IPS-15b (cell line): ENCODE measurements around the gene CACNA2D4.

Source experiments
- H3K27me3 ChIP-seq: one replicate; pipeline ENCODE4 v1.6.1; 2013; ENCODE audit warnings: low read length; ENCODE audit not compliant: control insufficient read depth, insufficient read depth
- H3K36me3 ChIP-seq: one replicate; pipeline ENCODE4 v1.6.1; 2013; ENCODE audit warnings: low read length; ENCODE audit not compliant: control insufficient read depth, insufficient read depth
- H3K4me1 ChIP-seq: one replicate; pipeline ENCODE4 v1.6.1; 2013; ENCODE audit warnings: mild to moderate bottlenecking, low read length; ENCODE audit not compliant: control insufficient read depth, insufficient read depth
- H3K4me3 ChIP-seq: one replicate; pipeline ENCODE4 v1.5.1; 2013; ENCODE audit warnings: low read depth, low read length
- H3K9ac ChIP-seq: one replicate; pipeline ENCODE4 v1.6.1; 2013; ENCODE audit warnings: low read depth, mild to moderate bottlenecking, low read length
- H3K9me3 ChIP-seq: one replicate; pipeline ENCODE4 v1.6.1; 2013; ENCODE audit warnings: mild to moderate bottlenecking, low read length; ENCODE audit not compliant: control insufficient read depth, insufficient read depth

Gene CACNA2D4

GRCh38 chr12:1830401-1830845, 88.0 kb downstream of the CACNA2D4 start:
- Histone ChIP-seq H3K4me3 (no peak overlapping the region), H3K9ac (no peak overlapping the region), H3K9me3 (no peaks in the 10 kb centered on the region), H3K4me1 (no peaks in the 10 kb centered on the region), H3K27me3 (peaks cover 2% of the 10 kb centered on the region), H3K36me3 (no peaks in the 10 kb centered on the region)

- Histone ChIP-seq H3K27me3 (peaks cover 2% of the 10 kb centered on the region), H3K9ac (no peak overlapping the region), H3K36me3 (no peaks in the 10 kb centered on the region), H3K4me1 (no peaks in the 10 kb centered on the region), H3K4me3 (no peak overlapping the region), H3K9me3 (no peaks in the 10 kb centered on the region)
Observed at GRCh38 chr12:1829306-1829900, 89.0 kb downstream of the CACNA2D4 start.

- Histone ChIP-seq H3K9me3 (no peaks in the 10 kb centered on the region), H3K4me3 (no peak overlapping the region), H3K4me1 (no peaks in the 10 kb centered on the region), H3K9ac (no peak overlapping the region), H3K36me3 (no peaks in the 10 kb centered on the region), H3K27me3 (peaks cover 2% of the 10 kb centered on the region)
Observed at GRCh38 chr12:1828856-1829255, 89.6 kb downstream of the CACNA2D4 start.

GRCh38 chr12:1827826-1828805, 90.3 kb downstream of the CACNA2D4 start:
- H3K36me3 ChIP-seq = no peaks in the 10 kb centered on the region
- H3K4me1 ChIP-seq = no peaks in the 10 kb centered on the region
- H3K9ac ChIP-seq = no peak overlapping the region
- peaks cover 2% of the 10 kb centered on the region for H3K27me3 ChIP-seq
- no peak overlapping the region for H3K4me3 ChIP-seq
- no peaks in the 10 kb centered on the region for H3K9me3 ChIP-seq

- Histone ChIP-seq H3K9me3 (no peaks in the 10 kb centered on the region), H3K27me3 (peaks cover 2% of the 10 kb centered on the region), H3K36me3 (no peaks in the 10 kb centered on the region), H3K9ac (no peak overlapping the region), H3K4me1 (no peaks in the 10 kb centered on the region), H3K4me3 (no peak overlapping the region)
Observed at GRCh38 chr12:1826867-1827705, 91.4 kb downstream of the CACNA2D4 start.

- no peaks in the 10 kb centered on the region for H3K4me1 ChIP-seq
- H3K27me3 ChIP-seq = peaks cover 3% of the 10 kb centered on the region
- no peaks in the 10 kb centered on the region for H3K36me3 ChIP-seq
- no peaks in the 10 kb centered on the region for H3K9me3 ChIP-seq
- no peak overlapping the region for H3K9ac ChIP-seq
- no peak overlapping the region for H3K4me3 ChIP-seq
Observed at GRCh38 chr12:1826401-1826800, 92.1 kb downstream of the CACNA2D4 start.

GRCh38 chr12:1825382-1826102, 92.9 kb downstream of the CACNA2D4 start:
- Histone ChIP-seq H3K27me3 (peaks cover 12% of the 10 kb centered on the region), H3K4me3 (no peak overlapping the region), H3K9ac (no peak overlapping the region), H3K4me1 (no peaks in the 10 kb centered on the region), H3K9me3 (no peaks in the 10 kb centered on the region), H3K36me3 (no peaks in the 10 kb centered on the region)

- H3K9me3 ChIP-seq = no peaks in the 10 kb centered on the region
- no peak overlapping the region for H3K4me3 ChIP-seq
- no peak overlapping the region for H3K9ac ChIP-seq
- peaks cover 23% of the 10 kb centered on the region for H3K27me3 ChIP-seq
- no peaks in the 10 kb centered on the region for H3K36me3 ChIP-seq
- H3K4me1 ChIP-seq = no peaks in the 10 kb centered on the region
Observed at GRCh38 chr12:1823237-1823636, 95.2 kb downstream of the CACNA2D4 start.

- Histone ChIP-seq H3K36me3 (no peaks in the 10 kb centered on the region), H3K4me3 (no peak overlapping the region), H3K27me3 (peaks cover 23% of the 10 kb centered on the region), H3K4me1 (no peaks in the 10 kb centered on the region), H3K9ac (no peak overlapping the region), H3K9me3 (no peaks in the 10 kb centered on the region)
Observed at GRCh38 chr12:1822699-1823098, 95.8 kb downstream of the CACNA2D4 start.

- H3K27me3 ChIP-seq = peaks cover 23% of the 10 kb centered on the region
- no peak overlapping the region for H3K9ac ChIP-seq
- H3K4me1 ChIP-seq = no peaks in the 10 kb centered on the region
- H3K36me3 ChIP-seq = no peaks in the 10 kb centered on the region
- H3K4me3 ChIP-seq = no peak overlapping the region
- H3K9me3 ChIP-seq = no peaks in the 10 kb centered on the region
Observed at GRCh38 chr12:1821805-1822204, 96.6 kb downstream of the CACNA2D4 start.

GRCh38 chr12:1820896-1821291, 97.6 kb downstream of the CACNA2D4 start:
- H3K4me3 ChIP-seq = no peak overlapping the region
- no peaks in the 10 kb centered on the region for H3K9me3 ChIP-seq
- H3K9ac ChIP-seq = no peak overlapping the region
- H3K27me3 ChIP-seq = peaks cover 23% of the 10 kb centered on the region
- H3K4me1 ChIP-seq = no peaks in the 10 kb centered on the region
- no peaks in the 10 kb centered on the region for H3K36me3 ChIP-seq
